H1 (cell line): ENCODE data around the gene HIP1.

Source experiments
- CBX8 ChIP-seq: fragments of 300-800, 300-1000 bp; sonication (generic); IDR thresholded peaks from 2 replicates; pipeline ENCODE4 v1.7.1; 2016; ENCODE audit warnings: low read depth, low read length, borderline replicate concordance
- CEBPB ChIP-seq: IDR thresholded peaks from 2 replicates; pipeline ENCODE4 v1.6.1; 2012; ENCODE audit warnings: low read depth, low read length
- CTCF ChIP-seq, 3 experiments: IDR thresholded peaks; 1 replicate in 2 of 3; 2 replicates in 1 of 3; pipeline versions ENCODE4 v1.5.1 to v1.6.1; 2011; ENCODE audit warnings: low read length in 3 of 3, mild to moderate bottlenecking in 3 of 3, inconsistent platforms in 2 of 3, low read depth in 1 of 3, moderate library complexity in 1 of 3; ENCODE audit not compliant: insufficient read depth in 1 of 3; ENCODE audit errors: control extremely low read depth in 1 of 3
- E2F6 ChIP-seq: IDR thresholded peaks from 2 replicates; pipeline ENCODE4 v1.6.1; 2012; ENCODE audit warnings: inconsistent platforms
- FOSL1 ChIP-seq: IDR thresholded peaks from 2 replicates; pipeline ENCODE4 v1.6.1; 2011; ENCODE audit warnings: mild to moderate bottlenecking, low read depth, low read length, moderate library complexity; ENCODE audit not compliant: insufficient read depth
- GTF2F1 ChIP-seq: IDR thresholded peaks from 2 replicates; pipeline ENCODE4 v1.6.1; 2012; ENCODE audit warnings: low read depth, low read length, improper control_type of control experiment, borderline replicate concordance
- MAX ChIP-seq: IDR thresholded peaks from 2 replicates; pipeline ENCODE4 v1.6.1; 2012; ENCODE audit warnings: inconsistent platforms
- POLR2A ChIP-seq, 2 experiments: IDR thresholded peaks; 1 replicate in 1 of 2; 2 replicates in 1 of 2; pipeline ENCODE4 v1.6.1; 2011; ENCODE audit warnings: low read depth in 2 of 2, low read length in 2 of 2, mild to moderate bottlenecking in 2 of 2; ENCODE audit errors: control extremely low read depth in 1 of 2
- POLR2AphosphoS5 ChIP-seq: IDR thresholded peaks from 2 replicates; pipeline ENCODE4 v1.6.1; 2011; ENCODE audit warnings: low read depth, low read length
- RNF2 ChIP-seq: fragments of 200-900, 300-1000 bp; sonication (generic); IDR thresholded peaks from 2 replicates; pipeline ENCODE4 v1.7.1; 2016; ENCODE audit warnings: borderline replicate concordance, low read depth, mild to moderate bottlenecking, antibody characterized with exemption, low read length; ENCODE audit not compliant: poor library complexity, severe bottlenecking; ENCODE audit errors: missing control alignments
- SIX5 ChIP-seq: IDR thresholded peaks from 2 replicates; pipeline ENCODE4 v1.6.1; 2011; ENCODE audit warnings: mild to moderate bottlenecking, low read depth, low read length

GRCh38 chr7:75663302-75663907, 75.3 kb downstream of the HIP1 start:
- no peak for TF ChIP-seq CTCF (IDR thresholded peaks at IDR 0.05; ENCODE audit: control extremely low read depth in 1 of 3, insufficient read depth in 1 of 3, low read depth in 1 of 3, low read length in 3 of 3)
- no peak for TF ChIP-seq RNF2
- no peak for TF ChIP-seq MAX
- TF ChIP-seq CEBPB = no peak
- no peak for TF ChIP-seq POLR2AphosphoS5
- TF ChIP-seq CBX8 = no peak
- TF ChIP-seq FOSL1 = no peak
- TF ChIP-seq E2F6 = no peak
- TF ChIP-seq POLR2A (IDR thresholded peaks at IDR 0.05; ENCODE audit: control extremely low read depth in 1 of 2, low read depth in 2 of 2, low read length in 2 of 2) = no peak
- TF ChIP-seq SIX5 = no peak
- no peak for TF ChIP-seq GTF2F1
